SK-N-SH (cell line): ENCODE measurements around the gene PPP1R36. TPM values are rescaled to one million over a fixed set of nuclear protein-coding genes. Genes with fewer than 3 reads are reported as not detected.

Experiments
- CTCF ChIA-PET: fragments of 300-600, 350-600 bp; formaldehyde crosslinking; extraction: SDS; loops from one replicate; lab custom pipeline; 2021; lab: Yijun Ruan, JAX
- POLR2A ChIA-PET: fragments of 350-600 bp; sonication (Branson Sonifier 250); formaldehyde crosslinking; extraction: SDS; loops from one replicate; lab custom pipeline; 2020; ENCODE audit warnings: antibody characterized with exemption, inconsistent platforms; lab: Yijun Ruan, JAX
- DNase-seq: peaks from one replicate; pipeline ENCODE4 v3.0.0; 2012
- H2AFZ ChIP-seq: fragments of 200-600 bp; sonication (generic); 2 replicates; pipeline ENCODE4 v1.8.1; 2016; ENCODE audit warnings: antibody characterized with exemption, mild to moderate bottlenecking, low read depth
- H3F3A ChIP-seq: fragments of 200-600 bp; sonication (generic); replicated peaks from 2 replicates; pipeline ENCODE3; 2016; ENCODE audit warnings: antibody characterized with exemption, mild to moderate bottlenecking; ENCODE audit not compliant: insufficient read depth
- H3K27ac ChIP-seq, 2 experiments: fragments of 200-500 bp in 1 of 2; fragments of 200-600 bp in 1 of 2; sonication (Bioruptor generic) in 1 of 2; sonication (generic), shearing (Covaris generic) in 1 of 2; 2 replicates each; pipeline versions ENCODE4 v1.5.1 to v1.6.1; 2014 to 2016; ENCODE audit warnings: low read depth in 2 of 2, inconsistent platforms in 1 of 2, low read length in 1 of 2, mild to moderate bottlenecking in 1 of 2, mixed read lengths in 1 of 2
- H3K27me3 ChIP-seq: fragments of 200-600 bp; sonication (generic), shearing (Covaris generic); 2 replicates; pipeline ENCODE4 v1.6.1; 2016; ENCODE audit warnings: mixed run types; ENCODE audit not compliant: insufficient read depth
- H3K36me3 ChIP-seq, 2 experiments: fragments of 200-500 bp in 1 of 2; fragments of 200-600 bp in 1 of 2; sonication (Bioruptor generic) in 1 of 2; sonication (generic) in 1 of 2; replicated peaks in 1 of 2; 2 replicates each; pipeline versions ENCODE3 to v1.5.1; 2014 to 2016; ENCODE audit warnings: low read length in 1 of 2, mild to moderate bottlenecking in 1 of 2; ENCODE audit not compliant: insufficient read depth in 2 of 2, control insufficient read depth in 1 of 2
- H3K4me1 ChIP-seq, 2 experiments: fragments of 200-500 bp in 1 of 2; fragments of 200-600 bp in 1 of 2; sonication (Bioruptor generic) in 1 of 2; sonication (generic), shearing (Covaris generic) in 1 of 2; 2 replicates each; pipeline versions ENCODE4 v1.5.1 to v1.6.1; 2014 to 2016; ENCODE audit warnings: low read depth in 1 of 2, low read length in 1 of 2, mixed run types in 1 of 2; ENCODE audit not compliant: insufficient read depth in 2 of 2, control insufficient read depth in 1 of 2
- H3K4me2 ChIP-seq: fragments of 200-600 bp; sonication (generic), shearing (Covaris generic); 2 replicates; pipeline ENCODE4 v1.6.1; 2017; ENCODE audit warnings: mixed run types
- H3K4me3 ChIP-seq, 2 experiments: fragments of 200-500 bp in 1 of 2; fragments of 200-600 bp in 1 of 2; sonication (Bioruptor generic) in 1 of 2; sonication (generic), shearing (Covaris generic) in 1 of 2; 2 replicates each; pipeline versions ENCODE4 v1.5.1 to v1.8.1; 2014 to 2016; ENCODE audit warnings: low read depth in 2 of 2, inconsistent platforms in 1 of 2, low read length in 1 of 2, mild to moderate bottlenecking in 1 of 2, mixed read lengths in 1 of 2, moderate library complexity in 1 of 2
- H3K79me2 ChIP-seq: fragments of 200-600 bp; sonication (generic); 2 replicates; pipeline ENCODE4 v1.8.1; 2017; ENCODE audit warnings: mild to moderate bottlenecking; ENCODE audit not compliant: insufficient read depth
- H3K9ac ChIP-seq: fragments of 200-600 bp; sonication (generic); 2 replicates; pipeline ENCODE4 v1.6.1; 2017; ENCODE audit warnings: mixed run types
- H3K9me2 ChIP-seq: fragments of 200-600 bp; sonication (generic); 2 replicates; pipeline ENCODE4 v1.6.1; 2017; ENCODE audit warnings: mixed run types
- H3K9me3 ChIP-seq: fragments of 200-600 bp; sonication (generic); 2 replicates; pipeline ENCODE4 v1.6.1; 2017; ENCODE audit warnings: mixed run types, mild to moderate bottlenecking, moderate library complexity
- H4K20me1 ChIP-seq: fragments of 200-600 bp; sonication (generic); 2 replicates; pipeline ENCODE4 v1.6.1; 2017; ENCODE audit warnings: mild to moderate bottlenecking, mixed run types; ENCODE audit not compliant: insufficient read depth
- CHD2 ChIP-seq: fragments of 150-350 bp; IDR thresholded peaks from 2 replicates; pipeline ENCODE4 v1.6.1; 2018; ENCODE audit warnings: low read length; ENCODE audit not compliant: partially characterized antibody
- EZH2phosphoT487 ChIP-seq: fragments of 200-600 bp; sonication (generic); IDR thresholded peaks from 2 replicates; pipeline ENCODE4 v1.6.1; 2017; ENCODE audit warnings: low read depth, mixed run types, mild to moderate bottlenecking, antibody characterized with exemption, moderate library complexity, borderline replicate concordance
- FOSL2 ChIP-seq: IDR thresholded peaks from 2 replicates; pipeline ENCODE4 v1.4.0; 2012; ENCODE audit warnings: low read depth, mild to moderate bottlenecking, moderate library complexity, borderline replicate concordance
- FOXJ3 ChIP-seq: sonication (generic); formaldehyde crosslinking; IDR thresholded peaks from 2 replicates; pipeline ENCODE4 v1.5.1; 2020; ENCODE audit warnings: mild to moderate bottlenecking, missing genetic modification reagents
- GABPA ChIP-seq: IDR thresholded peaks from 2 replicates; pipeline ENCODE4 v1.4.0; 2012; ENCODE audit warnings: low read depth, mild to moderate bottlenecking
- GATA2 ChIP-seq: sonication (generic); formaldehyde crosslinking; IDR thresholded peaks from 2 replicates; pipeline ENCODE4 v1.5.0; 2020; ENCODE audit warnings: mild to moderate bottlenecking, missing genetic modification reagents
- MEF2A ChIP-seq: IDR thresholded peaks from 2 replicates; pipeline ENCODE4 v1.4.0; 2012; ENCODE audit warnings: low read depth, borderline replicate concordance
- MXI1 ChIP-seq: IDR thresholded peaks from 2 replicates; pipeline ENCODE4 v1.6.1; 2012; ENCODE audit warnings: mild to moderate bottlenecking, low read depth, low read length, improper control_type of control experiment
- NFIC ChIP-seq: IDR thresholded peaks from 2 replicates; pipeline ENCODE4 v1.4.0; 2012; ENCODE audit warnings: borderline replicate concordance
- NRF1 ChIP-seq: IDR thresholded peaks from 2 replicates; pipeline ENCODE4 v1.6.1; 2012; ENCODE audit warnings: low read depth, mild to moderate bottlenecking, low read length
- POLR2AphosphoS5 ChIP-seq: IDR thresholded peaks from 2 replicates; pipeline ENCODE4 v1.6.1; 2012; ENCODE audit warnings: low read depth, low read length
- RAD21 ChIP-seq: IDR thresholded peaks from 2 replicates; pipeline ENCODE4 v1.6.1; 2012; ENCODE audit warnings: mild to moderate bottlenecking, low read length
- RCOR1 ChIP-seq: fragments of 150-350 bp; IDR thresholded peaks from 2 replicates; pipeline ENCODE4 v1.6.1; 2017; ENCODE audit warnings: antibody characterized with exemption, low read length
- REST ChIP-seq: IDR thresholded peaks from 2 replicates; pipeline ENCODE4 v1.6.1; 2012; ENCODE audit warnings: mild to moderate bottlenecking, low read depth, low read length, moderate library complexity
- SIN3A ChIP-seq: IDR thresholded peaks from 2 replicates; pipeline ENCODE4 v1.6.1; 2012; ENCODE audit warnings: low read depth, mild to moderate bottlenecking, low read length, moderate library complexity, borderline replicate concordance
- TAF1 ChIP-seq: IDR thresholded peaks from 2 replicates; pipeline ENCODE4 v1.6.1; 2012; ENCODE audit warnings: low read depth, mild to moderate bottlenecking, low read length, moderate library complexity, borderline replicate concordance
- TCF12 ChIP-seq: IDR thresholded peaks from 2 replicates; pipeline ENCODE4 v1.4.0; 2012
- YY1 ChIP-seq: IDR thresholded peaks from 2 replicates; pipeline ENCODE4 v1.4.0; 2012; ENCODE audit warnings: low read depth, mild to moderate bottlenecking
- WGBS: methylation state at CpG from one replicate; pipeline ENCODE4 v1.1.6; 2017; ENCODE audit warnings: low lambda C conversion rate; 5-methylcytosine and 5-hydroxymethylcytosine counted together
- polyA plus RNA-seq, 3 experiments: library from polyadenylated mRNA; depleted of rRNA; stranded (reverse); fragments of >200 nt; gene quantifications; 2 replicates each; pipeline ENCODE4 v1.2.3, GENCODE V29; 2012
- TF ChIP-seq, protein P1 (sequence below): fragments of 200-600 bp; sonication (generic); IDR thresholded peaks from 2 replicates; pipeline ENCODE4 v1.6.1; 2017; ENCODE audit warnings: antibody characterized with exemption, mild to moderate bottlenecking, moderate library complexity
- TF ChIP-seq, protein P2 (sequence below): IDR thresholded peaks from 2 replicates; pipeline ENCODE4 v1.4.0; 2012; ENCODE audit warnings: low read depth, borderline replicate concordance

The PPP1R36 gene
- polyA plus RNA-seq, 1 of the 3 experiments (the other 2 are of a cell fraction): 0.08 TPM

DNA sequence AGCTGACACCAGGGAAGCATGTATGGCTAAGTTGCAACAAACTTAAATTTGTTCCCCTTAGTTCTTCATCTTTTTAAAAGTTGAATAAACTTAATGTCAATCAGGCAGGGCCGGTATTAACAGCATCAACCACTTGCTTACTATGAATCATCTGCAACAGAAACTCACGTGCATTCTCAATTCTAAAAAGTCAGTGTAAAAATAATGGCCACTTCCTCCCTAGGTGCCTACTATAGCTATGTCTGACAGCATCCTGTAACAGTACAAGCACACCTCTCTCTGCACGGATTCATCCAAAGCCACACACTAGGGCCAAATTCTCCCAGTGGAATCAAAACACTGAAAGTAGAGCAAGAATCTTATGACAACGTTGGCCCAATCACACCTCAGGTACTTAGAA, 48.6 kb downstream of the PPP1R36 start:
- no peak for TF ChIP-seq GABPA
- no peak for TF ChIP-seq EZH2phosphoT487
- no peak for TF ChIP-seq RAD21
- TF ChIP-seq POLR2AphosphoS5: no peak
- no peak for TF ChIP-seq FOSL2
- TF ChIP-seq TAF1: no peak
- no peak for TF ChIP-seq MXI1
- no peak for TF ChIP-seq NRF1
- no peak for TF ChIP-seq NFIC
- no peak for TF ChIP-seq REST
- TF ChIP-seq TCF12: no peak
- no peak for TF ChIP-seq GATA2 (CRISPR knock-in tag)
- TF ChIP-seq MEF2A: no peak
- TF ChIP-seq CHD2: no peak
- TF ChIP-seq, protein P1, sequence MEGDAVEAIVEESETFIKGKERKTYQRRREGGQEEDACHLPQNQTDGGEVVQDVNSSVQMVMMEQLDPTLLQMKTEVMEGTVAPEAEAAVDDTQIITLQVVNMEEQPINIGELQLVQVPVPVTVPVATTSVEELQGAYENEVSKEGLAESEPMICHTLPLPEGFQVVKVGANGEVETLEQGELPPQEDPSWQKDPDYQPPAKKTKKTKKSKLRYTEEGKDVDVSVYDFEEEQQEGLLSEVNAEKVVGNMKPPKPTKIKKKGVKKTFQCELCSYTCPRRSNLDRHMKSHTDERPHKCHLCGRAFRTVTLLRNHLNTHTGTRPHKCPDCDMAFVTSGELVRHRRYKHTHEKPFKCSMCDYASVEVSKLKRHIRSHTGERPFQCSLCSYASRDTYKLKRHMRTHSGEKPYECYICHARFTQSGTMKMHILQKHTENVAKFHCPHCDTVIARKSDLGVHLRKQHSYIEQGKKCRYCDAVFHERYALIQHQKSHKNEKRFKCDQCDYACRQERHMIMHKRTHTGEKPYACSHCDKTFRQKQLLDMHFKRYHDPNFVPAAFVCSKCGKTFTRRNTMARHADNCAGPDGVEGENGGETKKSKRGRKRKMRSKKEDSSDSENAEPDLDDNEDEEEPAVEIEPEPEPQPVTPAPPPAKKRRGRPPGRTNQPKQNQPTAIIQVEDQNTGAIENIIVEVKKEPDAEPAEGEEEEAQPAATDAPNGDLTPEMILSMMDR: no peak
- no peak for TF ChIP-seq YY1
- no peak for TF ChIP-seq FOXJ3
- TF ChIP-seq, protein P2, sequence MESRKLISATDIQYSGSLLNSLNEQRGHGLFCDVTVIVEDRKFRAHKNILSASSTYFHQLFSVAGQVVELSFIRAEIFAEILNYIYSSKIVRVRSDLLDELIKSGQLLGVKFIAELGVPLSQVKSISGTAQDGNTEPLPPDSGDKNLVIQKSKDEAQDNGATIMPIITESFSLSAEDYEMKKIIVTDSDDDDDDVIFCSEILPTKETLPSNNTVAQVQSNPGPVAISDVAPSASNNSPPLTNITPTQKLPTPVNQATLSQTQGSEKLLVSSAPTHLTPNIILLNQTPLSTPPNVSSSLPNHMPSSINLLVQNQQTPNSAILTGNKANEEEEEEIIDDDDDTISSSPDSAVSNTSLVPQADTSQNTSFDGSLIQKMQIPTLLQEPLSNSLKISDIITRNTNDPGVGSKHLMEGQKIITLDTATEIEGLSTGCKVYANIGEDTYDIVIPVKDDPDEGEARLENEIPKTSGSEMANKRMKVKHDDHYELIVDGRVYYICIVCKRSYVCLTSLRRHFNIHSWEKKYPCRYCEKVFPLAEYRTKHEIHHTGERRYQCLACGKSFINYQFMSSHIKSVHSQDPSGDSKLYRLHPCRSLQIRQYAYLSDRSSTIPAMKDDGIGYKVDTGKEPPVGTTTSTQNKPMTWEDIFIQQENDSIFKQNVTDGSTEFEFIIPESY: no peak
- TF ChIP-seq SIN3A: no peak
- TF ChIP-seq RCOR1: no peak
- H3K4me1 ChIP-seq: no peaks in the 10 kb centered on the region
- no peaks in the 10 kb centered on the region for H4K20me1 ChIP-seq
- H3K9me3 ChIP-seq: no peaks in the 10 kb centered on the region
- H3K4me3 ChIP-seq: no peak overlapping the region
- no peak overlapping the region for H3K27ac ChIP-seq
- CTCF ChIA-PET: no interaction called here
- no peak overlapping the region for H3K9ac ChIP-seq
- no peaks in the 10 kb centered on the region for H3K36me3 ChIP-seq
- WGBS: 86% methylated on average over 4 of the region's 4 CpGs
- H3K9me2 ChIP-seq: no peaks in the 10 kb centered on the region
- H3K4me2 ChIP-seq: no peak overlapping the region
- POLR2A ChIA-PET: no interaction called here
- H3K79me2 ChIP-seq: no peaks in the 10 kb centered on the region
- no peaks in the 10 kb centered on the region for H3F3A ChIP-seq
- H2AFZ ChIP-seq: no peak overlapping the region
- no peaks in the 10 kb centered on the region for H3K27me3 ChIP-seq
- no peak for DNase-seq
